ENCODE results near the gene TBC1D14. TPM values are rescaled to one million over a fixed set of nuclear protein-coding genes. Genes with fewer than 3 reads are reported as not detected.

Gene TBC1D14
- total and polyA plus RNA-seq, 7 donors, result 19.2 to 46.4 (median 29.5) TPM

DNA sequence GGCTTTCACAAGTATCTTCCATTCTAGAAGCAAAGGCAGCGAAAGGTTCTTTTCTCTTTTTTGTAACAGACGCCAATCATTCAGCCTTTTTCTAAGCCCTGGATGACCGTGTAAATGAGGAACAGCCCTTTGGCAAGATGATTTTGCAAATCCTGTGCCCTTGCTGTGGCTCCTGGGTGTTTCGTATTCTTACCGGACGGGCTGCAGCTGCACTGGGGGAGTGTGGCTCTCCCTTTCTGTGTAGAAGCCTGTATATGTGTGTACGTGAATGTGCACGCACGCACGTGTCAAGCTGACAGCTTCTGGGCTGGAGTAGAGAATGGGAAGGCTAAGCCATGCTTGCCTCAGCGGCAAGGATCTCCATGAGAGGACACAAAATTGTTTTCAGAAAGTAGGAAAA is 150.0 kb downstream of the TBC1D14 start:
- H3K4me1 ChIP-seq, result no peaks in the 10 kb centered on the region
- no peak overlapping the region for H3K4me3 ChIP-seq
- WGBS, 2 donors, result 82 to 88% methylated on average over 11 of the region's 11 CpGs
- intact Hi-C loops (cut with DNase I), result loop anchor here (10.0 kb wide), 1 partner anchor 415 kb away; the partner anchor contains the start of gene MRFAP1
- no peaks in the 10 kb centered on the region for H3K27me3 ChIP-seq
- H3K9me3 ChIP-seq, result no peaks in the 10 kb centered on the region
- no peak for TF ChIP-seq EP300 (IDR thresholded peaks at IDR 0.05)
- no peak for TF ChIP-seq POLR2A (IDR thresholded peaks at IDR 0.05)
- TF ChIP-seq, protein P1, sequence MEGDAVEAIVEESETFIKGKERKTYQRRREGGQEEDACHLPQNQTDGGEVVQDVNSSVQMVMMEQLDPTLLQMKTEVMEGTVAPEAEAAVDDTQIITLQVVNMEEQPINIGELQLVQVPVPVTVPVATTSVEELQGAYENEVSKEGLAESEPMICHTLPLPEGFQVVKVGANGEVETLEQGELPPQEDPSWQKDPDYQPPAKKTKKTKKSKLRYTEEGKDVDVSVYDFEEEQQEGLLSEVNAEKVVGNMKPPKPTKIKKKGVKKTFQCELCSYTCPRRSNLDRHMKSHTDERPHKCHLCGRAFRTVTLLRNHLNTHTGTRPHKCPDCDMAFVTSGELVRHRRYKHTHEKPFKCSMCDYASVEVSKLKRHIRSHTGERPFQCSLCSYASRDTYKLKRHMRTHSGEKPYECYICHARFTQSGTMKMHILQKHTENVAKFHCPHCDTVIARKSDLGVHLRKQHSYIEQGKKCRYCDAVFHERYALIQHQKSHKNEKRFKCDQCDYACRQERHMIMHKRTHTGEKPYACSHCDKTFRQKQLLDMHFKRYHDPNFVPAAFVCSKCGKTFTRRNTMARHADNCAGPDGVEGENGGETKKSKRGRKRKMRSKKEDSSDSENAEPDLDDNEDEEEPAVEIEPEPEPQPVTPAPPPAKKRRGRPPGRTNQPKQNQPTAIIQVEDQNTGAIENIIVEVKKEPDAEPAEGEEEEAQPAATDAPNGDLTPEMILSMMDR (IDR thresholded peaks at IDR 0.05), result no peak
- no peak for TF ChIP-seq POLR2AphosphoS5 (IDR thresholded peaks at IDR 0.05)
- H3K27ac ChIP-seq, result no peak overlapping the region
- H3K36me3 ChIP-seq, result peaks cover 37 to 83% (median 62%) of the 10 kb centered on the region in 4 donors
- peak; percentile 32 for DNase-seq

DNA sequence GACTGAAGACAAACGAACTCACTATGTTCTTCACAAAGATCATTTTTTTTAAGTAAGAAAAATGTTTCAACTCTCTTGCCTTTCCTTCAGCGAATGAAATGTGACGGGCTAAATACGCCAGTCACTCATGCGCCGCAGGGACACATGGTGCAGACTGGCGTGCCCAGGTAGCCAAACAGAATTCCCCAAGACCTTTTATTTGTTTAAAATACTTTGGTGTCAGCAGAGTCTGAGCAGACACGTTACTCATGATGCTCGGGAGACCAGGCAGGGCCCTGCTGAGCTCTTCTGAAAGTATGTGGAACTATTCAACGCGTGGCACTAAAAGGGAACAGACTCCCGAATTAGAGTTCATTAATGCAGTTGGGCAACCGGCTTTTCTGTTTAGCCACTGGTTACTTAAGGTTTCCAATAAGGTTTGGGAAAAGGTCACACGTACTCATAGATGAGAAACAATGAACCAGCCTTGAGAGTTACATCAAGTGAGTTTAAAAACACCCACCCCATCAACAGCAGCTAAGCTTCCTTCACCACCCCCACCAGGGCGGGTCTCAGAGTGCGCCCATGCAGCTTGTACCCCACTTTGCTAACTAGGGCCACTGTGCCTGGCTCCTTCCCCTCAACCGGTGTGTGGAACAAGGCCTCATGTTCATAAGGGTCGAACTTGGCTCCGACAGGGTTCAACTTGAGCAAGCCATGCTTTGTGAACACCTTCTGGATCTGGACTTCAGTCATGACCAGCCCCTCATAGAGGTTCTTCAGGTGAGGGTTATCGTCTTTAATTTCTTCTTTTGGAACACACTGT is 150.9 kb downstream of the TBC1D14 start:
- peak; percentile 58 for DNase-seq
- H3K4me1 ChIP-seq, result peaks cover 0 to 2% (median under 1%) of the 10 kb centered on the region in 4 donors
- 90 to 91% methylated on average over 20 of the region's 20 CpGs for WGBS, 2 donors
- TF ChIP-seq, protein P1 (IDR thresholded peaks at IDR 0.05), result no peak
- TF ChIP-seq POLR2A (IDR thresholded peaks at IDR 0.05), result no peak
- intact Hi-C loops (cut with DNase I), result loop anchor here (10.0 kb wide), 1 partner anchor 416 kb away; the partner anchor contains the start of gene MRFAP1
- no peaks in the 10 kb centered on the region for H3K27me3 ChIP-seq
- H3K36me3 ChIP-seq, result peaks cover 31 to 79% (median 55%) of the 10 kb centered on the region in 4 donors
- no peaks in the 10 kb centered on the region for H3K9me3 ChIP-seq
- H3K27ac ChIP-seq, result no peak overlapping the region
- no peak overlapping the region for H3K4me3 ChIP-seq

DNA sequence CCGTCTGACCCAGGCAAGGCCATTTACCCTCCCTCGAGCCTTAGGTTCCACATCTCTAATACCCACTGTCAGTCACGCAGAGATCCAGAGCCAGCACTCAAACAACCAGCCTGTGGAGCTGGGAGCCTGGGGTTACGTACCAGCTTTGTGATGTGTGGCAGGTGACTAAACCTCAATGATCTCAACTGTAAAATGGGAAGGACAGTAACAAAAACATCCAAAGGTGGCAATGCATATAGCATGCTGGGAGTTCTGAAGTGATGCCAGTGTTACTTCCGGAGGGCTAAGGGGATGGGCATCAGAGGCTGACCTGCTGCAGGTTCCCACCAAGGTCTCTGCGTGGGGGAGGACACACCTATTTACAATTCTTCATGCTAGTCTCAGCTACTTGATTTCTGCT is 152.2 kb downstream of the TBC1D14 start:
- TF ChIP-seq, protein P1 (IDR thresholded peaks at IDR 0.05), result no peak
- TF ChIP-seq POLR2A (IDR thresholded peaks at IDR 0.05) (no peak), POLR2AphosphoS5 (IDR thresholded peaks at IDR 0.05) (no peak), EP300 (IDR thresholded peaks at IDR 0.05) (no peak)
- Histone ChIP-seq H3K36me3 (peaks cover 25 to 66% (median 43%) of the 10 kb centered on the region in 4 donors), H3K9me3 (no peaks in the 10 kb centered on the region), H3K27ac (no peak overlapping the region), H3K4me1 (peaks cover 0 to 15% (median 14%) of the 10 kb centered on the region in 4 donors), H3K27me3 (no peaks in the 10 kb centered on the region), H3K4me3 (no peak overlapping the region)
- intact Hi-C loops (cut with DNase I), result loop anchor here (10.0 kb wide), 1 partner anchor 417 kb away; the partner anchor contains the start of gene MRFAP1
- peak; percentile 28 for DNase-seq
- 91 to 95% methylated on average over 6 of the region's 6 CpGs for WGBS, 2 donors

DNA sequence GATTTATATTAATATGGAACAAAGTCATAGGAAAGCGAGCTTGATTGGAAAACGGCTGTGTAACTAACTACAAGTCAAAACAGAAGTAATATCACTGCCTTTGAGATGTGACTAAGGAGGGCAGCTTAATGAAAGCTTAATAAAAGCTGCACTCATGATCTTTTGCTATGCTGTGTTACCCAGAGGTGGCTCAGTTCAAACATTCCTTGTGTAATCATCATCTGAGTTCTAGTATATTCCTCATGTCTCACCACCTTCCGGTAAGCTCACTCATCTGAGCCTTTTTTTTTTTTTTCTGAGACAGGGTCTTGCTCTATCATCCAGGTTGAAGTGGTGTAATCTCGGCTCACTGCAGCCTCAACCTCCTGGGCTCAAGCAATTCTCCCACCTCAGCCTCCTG is 153.2 kb downstream of the TBC1D14 start:
- Histone ChIP-seq H3K27me3 (no peaks in the 10 kb centered on the region), H3K4me1 (peaks cover 0 to 21% (median 19%) of the 10 kb centered on the region in 4 donors), H3K36me3 (peaks cover 25 to 61% (median 43%) of the 10 kb centered on the region in 4 donors), H3K4me3 (no peak overlapping the region), H3K9me3 (no peaks in the 10 kb centered on the region), H3K27ac (no peak overlapping the region)
- 91 to 96% methylated on average over 4 of the region's 4 CpGs for WGBS, 2 donors
- no peak for DNase-seq
- intact Hi-C loops (cut with DNase I), result loop anchor here (10.0 kb wide), 1 partner anchor 418 kb away; the partner anchor contains the start of gene MRFAP1
- no peak for TF ChIP-seq POLR2AphosphoS5 (IDR thresholded peaks at IDR 0.05)
- no peak for TF ChIP-seq EP300 (IDR thresholded peaks at IDR 0.05)
- TF ChIP-seq, protein P1 (IDR thresholded peaks at IDR 0.05), result no peak
- TF ChIP-seq POLR2A (IDR thresholded peaks at IDR 0.05), result no peak

Data from sigmoid colon (tissue), 7 donors.